CD14-positive monocyte (primary cell): Measurements from ENCODE around the gene SPTBN2. TPM values are rescaled to one million over a fixed set of nuclear protein-coding genes. Genes with fewer than 3 reads are reported as not detected.
A peak's percentile ranks its signal among the peaks of the same experiment; 100 is the strongest.

Source experiments
- DNase-seq, 3 donors: peaks; one replicate each; pipeline ENCODE4 v3.0.0-alpha.2; 2011 to 2022
- H2AFZ ChIP-seq: 2 replicates; pipeline ENCODE4 v1.6.0; 2012; ENCODE audit warnings: mild to moderate bottlenecking, low read depth, low read length, inconsistent platforms; ENCODE audit not compliant: insufficient read depth, poor library complexity, severe bottlenecking
- H3K27ac ChIP-seq, 2 donors: 1 replicate in 1 of 2; 2 replicates in 1 of 2; pipeline ENCODE4 v1.5.1; 2012 to 2013; ENCODE audit warnings: low read length in 2 of 2, control low read depth in 1 of 2, inconsistent platforms in 1 of 2, low read depth in 1 of 2, mild to moderate bottlenecking in 1 of 2
- H3K27me3 ChIP-seq, 2 donors: one replicate each; pipeline versions ENCODE4 v1.6.0 to v1.6.1; 2011 to 2013; ENCODE audit warnings: low read length in 2 of 2; ENCODE audit not compliant: control insufficient read depth in 2 of 2, insufficient read depth in 2 of 2
- H3K36me3 ChIP-seq, 2 donors: replicated peaks in 1 of 2; 1 replicate in 1 of 2; 2 replicates in 1 of 2; pipeline versions ENCODE4 v1.5.1 to v1.6.1; 2012 to 2013; ENCODE audit warnings: low read length in 2 of 2, control low read depth in 1 of 2, inconsistent platforms in 1 of 2, mild to moderate bottlenecking in 1 of 2; ENCODE audit not compliant: insufficient read depth in 2 of 2, control insufficient read depth in 1 of 2
- H3K4me1 ChIP-seq, 2 donors: 1 replicate in 1 of 2; 2 replicates in 1 of 2; pipeline versions ENCODE4 v1.5.1 to v1.6.1; 2012 to 2013; ENCODE audit warnings: low read length in 2 of 2, control low read depth in 1 of 2, inconsistent platforms in 1 of 2, mild to moderate bottlenecking in 1 of 2, moderate library complexity in 1 of 2; ENCODE audit not compliant: insufficient read depth in 2 of 2, control insufficient read depth in 1 of 2
- H3K4me2 ChIP-seq: replicated peaks from 2 replicates; pipeline ENCODE3; 2012; ENCODE audit warnings: low read length, moderate library complexity, mild to moderate bottlenecking; ENCODE audit not compliant: poor library complexity, severe bottlenecking; ENCODE audit errors: extremely low read depth
- H3K4me3 ChIP-seq, 3 experiments: fragments of 200-600 bp in 1 of 3; sonication (generic) in 1 of 3; replicated peaks in 1 of 3; 1 replicate in 2 of 3; 2 replicates in 1 of 3; pipeline ENCODE4 v1.5.1; 2011 to 2013; ENCODE audit warnings: low read length in 3 of 3, mild to moderate bottlenecking in 3 of 3, control low read depth in 2 of 3, low read depth in 2 of 3, inconsistent platforms in 1 of 3, moderate library complexity in 1 of 3
- H3K79me2 ChIP-seq: 2 replicates; pipeline ENCODE4 v1.6.0; 2012; ENCODE audit warnings: mild to moderate bottlenecking, control low read depth, inconsistent platforms, low read length, moderate library complexity; ENCODE audit not compliant: insufficient read depth
- H3K9ac ChIP-seq: 2 replicates; pipeline ENCODE4 v1.6.0; 2017; ENCODE audit warnings: low read length, mild to moderate bottlenecking; ENCODE audit not compliant: insufficient read depth, poor library complexity, severe bottlenecking
- H3K9me3 ChIP-seq, 2 donors: replicated peaks in 1 of 2; 1 replicate in 1 of 2; 2 replicates in 1 of 2; pipeline versions ENCODE4 v1.5.1 to v1.6.1; 2012 to 2013; ENCODE audit warnings: low read length in 2 of 2, control low read depth in 1 of 2; ENCODE audit not compliant: control insufficient read depth in 1 of 2, insufficient read depth in 1 of 2
- H4K20me1 ChIP-seq: 2 replicates; pipeline ENCODE4 v1.6.0; 2012; ENCODE audit warnings: mild to moderate bottlenecking, low read length, control low read depth, moderate library complexity; ENCODE audit not compliant: insufficient read depth
- H3K27ac Mint-ChIP-seq, 7 donors: one replicate each; pipeline ENCODE4 v1.8.0; 2020; ENCODE audit warnings: mild to moderate bottlenecking in 7 of 7, mixed read lengths in 7 of 7, moderate library complexity in 6 of 7, inconsistent platforms in 2 of 7
- H3K27me3 Mint-ChIP-seq, 3 donors: one replicate each; pipeline ENCODE4 v1.8.0; 2021 to 2022; ENCODE audit warnings: low read depth in 3 of 3, mild to moderate bottlenecking in 3 of 3, mixed read lengths in 3 of 3, moderate library complexity in 3 of 3, inconsistent platforms in 1 of 3
- H3K36me3 Mint-ChIP-seq, 2 donors: one replicate each; pipeline ENCODE4 v1.8.0; 2020; ENCODE audit warnings: mixed read lengths in 2 of 2, inconsistent platforms in 1 of 2, mild to moderate bottlenecking in 1 of 2
- H3K4me1 Mint-ChIP-seq: one replicate; pipeline ENCODE4 v1.8.0; 2020; ENCODE audit warnings: mild to moderate bottlenecking, mixed read lengths
- H3K4me3 Mint-ChIP-seq, 2 donors: one replicate each; pipeline ENCODE4 v1.8.0; 2020; ENCODE audit warnings: mild to moderate bottlenecking in 2 of 2, mixed read lengths in 2 of 2, moderate library complexity in 1 of 2
- H3K9me3 Mint-ChIP-seq, 7 donors: one replicate each; pipeline ENCODE4 v1.8.0; 2020 to 2022; ENCODE audit warnings: mixed read lengths in 7 of 7, mild to moderate bottlenecking in 6 of 7, moderate library complexity in 6 of 7, inconsistent platforms in 2 of 7
- CTCF ChIP-seq: fragments of 200-600 bp; IDR thresholded peaks from one replicate; pipeline ENCODE4 v1.8.0; 2022; ENCODE audit warnings: antibody characterized with exemption, mild to moderate bottlenecking
- WGBS: methylation state at CpG from one replicate; pipeline ENCODE4 v1.1.5; 2013; ENCODE audit warnings: missing lambda C conversion rate; ENCODE audit not compliant: insufficient coverage; 5-methylcytosine and 5-hydroxymethylcytosine counted together
- intact Hi-C, 2 donors: fragments of 100-400 bp; cut with micrococcal nuclease; formaldehyde crosslinking; loops; one replicate each; pipeline versions ENCODE4 v1.15.0 to v1.15.1; 2023
- polyA plus RNA-seq, 3 donors: library from polyadenylated mRNA; depleted of rRNA in 1 of 3; unstranded in 2 of 3; stranded (reverse) in 1 of 3; fragments of 300-500 nt in 2 of 3; fragments of >200 nt in 1 of 3; fragmentation: Illumina TruSeq in 2 of 3; gene quantifications; 1 replicate in 2 of 3; 2 replicates in 1 of 3; pipeline ENCODE4 v1.2.3, GENCODE V29; 2012 to 2021

SPTBN2 gene
- polyA plus RNA-seq, 3 donors, result not detected

GRCh38 chr11:66649903-66650302, 79.1 kb downstream of the SPTBN2 start:
- H3K27me3 ChIP-seq, result no peaks in the 10 kb centered on the region
- H3K9me3 Mint-ChIP-seq, result no peaks in the 10 kb centered on the region
- peak overlapping the region in 4 of 7 donors; percentile 35 to 48 (median 38) for H3K27ac Mint-ChIP-seq
- no peak overlapping the region for H3K9ac ChIP-seq
- no peaks in the 10 kb centered on the region for H3K4me1 ChIP-seq
- peaks cover 40 to 86% of the 10 kb centered on the region in 2 donors for H3K36me3 ChIP-seq
- no peak for TF ChIP-seq CTCF
- peaks cover 90% of the 10 kb centered on the region for H3K79me2 ChIP-seq
- peaks cover 62 to 93% of the 10 kb centered on the region in 2 donors for H3K36me3 Mint-ChIP-seq
- H3K4me1 Mint-ChIP-seq, result peaks cover 14% of the 10 kb centered on the region
- intact Hi-C loops, result no loop called here
- peaks cover 0 to 2% (median 0%) of the 10 kb centered on the region in 3 donors for H3K27me3 Mint-ChIP-seq
- no peaks in the 10 kb centered on the region for H3K9me3 ChIP-seq
- no peak overlapping the region for H3K4me3 Mint-ChIP-seq
- H3K27ac ChIP-seq, result no peak overlapping the region
- no peak overlapping the region for H2AFZ ChIP-seq
- WGBS, result 100% methylated on average over 5 of the region's 5 CpGs
- H3K4me2 ChIP-seq, result no peak overlapping the region
- H4K20me1 ChIP-seq, result peaks cover 91% of the 10 kb centered on the region
- H3K4me3 ChIP-seq, result no peak overlapping the region
- DNase-seq, result no peak

- no peak overlapping the region for H2AFZ ChIP-seq
- Mint-ChIP-seq H3K4me1 (peaks cover 35% of the 10 kb centered on the region), H3K27me3 (no peaks in the 10 kb centered on the region), H3K4me3 (no peak overlapping the region), H3K27ac (peak overlapping the region in 1 of 7 donors; percentile 19), H3K9me3 (no peaks in the 10 kb centered on the region), H3K36me3 (peaks cover 76 to 95% of the 10 kb centered on the region in 2 donors)
- TF ChIP-seq CTCF, result no peak
- H4K20me1 ChIP-seq, result peaks cover 99% of the 10 kb centered on the region
- no peak overlapping the region for H3K9ac ChIP-seq
- H3K9me3 ChIP-seq, result no peaks in the 10 kb centered on the region
- H3K4me3 ChIP-seq, result no peak overlapping the region
- H3K4me2 ChIP-seq, result no peak overlapping the region
- H3K79me2 ChIP-seq, result peaks cover 98% of the 10 kb centered on the region
- H3K36me3 ChIP-seq, result peaks cover 71 to 99% of the 10 kb centered on the region in 2 donors
- H3K4me1 ChIP-seq, result peaks cover 4 to 6% of the 10 kb centered on the region in 2 donors
- H3K27me3 ChIP-seq, result no peaks in the 10 kb centered on the region
- intact Hi-C loops, result no loop called here
- no peak for DNase-seq
- WGBS, result no CpG with 5 or more reads among the region's 4 CpGs
- H3K27ac ChIP-seq, result peak overlapping the region in 1 of 2 donors; percentile 42
Observed at GRCh38 chr11:66646828-66647227, 82.2 kb downstream of the SPTBN2 start.
